Fibroblast of skin of abdomen (primary cell): Measurements from ENCODE around the gene MOCS1.

Source experiments
- DNase-seq: peaks from one replicate; pipeline ENCODE4 v3.0.0-alpha.2; 2013

Gene MOCS1

GRCh38 chr6:39901670-39902069 lies 32.6 kb downstream of the MOCS1 start:
- DNase-seq, result no peak

GRCh38 chr6:39901116-39901655 lies 33.1 kb downstream of the MOCS1 start:
- DNase-seq, result no peak

- DNase-seq, result peak; percentile 7
These were observed 34.5 kb downstream of the MOCS1 start for GRCh38 chr6:39899554-39900295.

- DNase-seq, result no peak
These were observed 35.6 kb downstream of the MOCS1 start for GRCh38 chr6:39898625-39899024.

GRCh38 chr6:39897698-39898097 lies 36.6 kb downstream of the MOCS1 start:
- DNase-seq, result no peak

GRCh38 chr6:39896701-39897100 lies 37.6 kb downstream of the MOCS1 start:
- no peak for DNase-seq

- no peak for DNase-seq
These were observed 41.0 kb downstream of the MOCS1 start for GRCh38 chr6:39893286-39893685.

- peak; percentile 66 for DNase-seq
These were observed 41.7 kb downstream of the MOCS1 start for GRCh38 chr6:39892490-39893129.

GRCh38 chr6:39891976-39892375 lies 42.3 kb downstream of the MOCS1 start:
- no peak for DNase-seq

GRCh38 chr6:39891353-39891752 lies 42.9 kb downstream of the MOCS1 start:
- DNase-seq, result no peak

- no peak for DNase-seq
These were observed 45.0 kb downstream of the MOCS1 start for GRCh38 chr6:39889229-39889628.

- DNase-seq, result peak; percentile 81
These were observed 46.4 kb downstream of the MOCS1 start for GRCh38 chr6:39887692-39888450.

- no peak for DNase-seq
These were observed 47.4 kb downstream of the MOCS1 start for GRCh38 chr6:39886871-39887270.

GRCh38 chr6:39885691-39886090 lies 48.6 kb downstream of the MOCS1 start:
- DNase-seq, result no peak

GRCh38 chr6:39884696-39885095 lies 49.6 kb downstream of the MOCS1 start:
- DNase-seq, result peak; percentile 60

- DNase-seq, result peak; percentile 99
These were observed 51.7 kb downstream of the MOCS1 start for GRCh38 chr6:39882531-39882899.

- peak; percentile 95 for DNase-seq
These were observed 52.3 kb downstream of the MOCS1 start for GRCh38 chr6:39881851-39882530.

- no peak for DNase-seq
These were observed 53.7 kb downstream of the MOCS1 start for GRCh38 chr6:39880594-39880993.

GRCh38 chr6:39879535-39879934 lies 54.7 kb downstream of the MOCS1 start:
- no peak for DNase-seq

- DNase-seq, result no peak
These were observed 57.4 kb downstream of the MOCS1 start for GRCh38 chr6:39876826-39877225.

GRCh38 chr6:39876111-39876510 lies 58.2 kb downstream of the MOCS1 start:
- peak; percentile 12 for DNase-seq

GRCh38 chr6:39873439-39873838 lies 60.8 kb downstream of the MOCS1 start:
- DNase-seq, result no peak

GRCh38 chr6:39870950-39871349 lies 63.3 kb downstream of the MOCS1 start:
- DNase-seq, result no peak
